ENCODE data around the gene CRHR2. TPM values are rescaled to one million over a fixed set of nuclear protein-coding genes. Genes with fewer than 3 reads are reported as not detected.

Gene CRHR2
- total RNA-seq = not detected

GRCh38 chr7:30682212-30683083 is at the start of gene CRHR2:
CRHR2 (minus strand) TSS chr7:30682456; CDS start chr7:30682280, 176 bp downstream.

Other genes starting within 250 kb of the CRHR2 start
- 10 to 100 TPM; 14.7 to 16.1 TPM for gene NOD1, start 203.7 kb downstream of the CRHR2 start, total RNA-seq
- 10 to 100 TPM; 32.7 to 34.2 TPM for gene GGCT, start 177.6 kb downstream of the CRHR2 start, total RNA-seq
- gene GARS1, start 87.6 kb downstream of the CRHR2 start, total RNA-seq = 100 to 1,000 TPM; 125 to 133 TPM
- gene INMT, start 69.7 kb upstream of the CRHR2 start, total RNA-seq = 1 to 10 TPM in 1 of 2 experiments, under 1 TPM in 1; 0.99 to 1.4 TPM
- 1 to 10 TPM; 1.3 TPM for gene MINDY4, start 89.0 kb upstream of the CRHR2 start, total RNA-seq
- gene AQP1, start 229.4 kb upstream of the CRHR2 start, total RNA-seq = under 1 TPM; 0.08 to 0.14 TPM

Data from activated naive CD4-positive, alpha-beta T cell treated with anti-CD3 and anti-CD28 coated beads, Interleukin-2, amount 10 ng/mL, durations not matched to agents 5 hours and 36 hours (primary cell).